Neural progenitor cell (in vitro differentiated cells): ENCODE data around the gene MRGPRX3. TPM values are rescaled to one million over a fixed set of nuclear protein-coding genes. Genes with fewer than 3 reads are reported as not detected.

ENCODE experiments used
- DNase-seq: peaks from one replicate; pipeline ENCODE4 v3.0.0-alpha.2; 2016; ENCODE audit warnings: low spot score
- H2AFZ ChIP-seq: fragments of 200-600 bp; sonication (generic); replicated peaks from 2 replicates; pipeline ENCODE4 v1.6.1; 2016; ENCODE audit warnings: antibody characterized with exemption
- H3F3A ChIP-seq: fragments of 200-600 bp; sonication (generic); 2 replicates; pipeline ENCODE4 v1.6.1; 2016; ENCODE audit warnings: antibody characterized with exemption, low read depth
- H3K27ac ChIP-seq: fragments of 200-600 bp; sonication (generic); 2 replicates; pipeline ENCODE4 v1.5.1; 2016; ENCODE audit warnings: mild to moderate bottlenecking
- H3K27me3 ChIP-seq: fragments of 200-600 bp; sonication (generic); 2 replicates; pipeline ENCODE4 v1.6.1; 2016; ENCODE audit warnings: mild to moderate bottlenecking, moderate library complexity
- H3K36me3 ChIP-seq: fragments of 200-600 bp; sonication (generic); 2 replicates; pipeline ENCODE4 v1.5.1; 2016
- H3K4me1 ChIP-seq: fragments of 200-600 bp; sonication (generic); 2 replicates; pipeline ENCODE4 v1.6.1; 2016; ENCODE audit warnings: mixed run types
- H3K4me2 ChIP-seq: fragments of 200-600 bp; sonication (generic); 2 replicates; pipeline ENCODE4 v1.6.1; 2016
- H3K4me3 ChIP-seq: fragments of 200-600 bp; sonication (generic); 2 replicates; pipeline ENCODE4 v1.5.1; 2016
- H3K79me2 ChIP-seq: fragments of 200-600 bp; sonication (generic); 2 replicates; pipeline ENCODE4 v1.6.1; 2016; ENCODE audit warnings: low read depth
- H3K9ac ChIP-seq: fragments of 200-600 bp; sonication (generic); 2 replicates; pipeline ENCODE4 v1.6.1; 2016
- H3K9me3 ChIP-seq: fragments of 200-600 bp; sonication (generic); 2 replicates; pipeline ENCODE4 v1.5.1; 2016; ENCODE audit warnings: low read depth
- H4K20me1 ChIP-seq: fragments of 200-600 bp; sonication (generic); 2 replicates; pipeline ENCODE4 v1.6.1; 2016; ENCODE audit warnings: low read depth
- H3K27ac Mint-ChIP-seq: 3 replicates; pipeline ENCODE4 v1.8.0; 2021; ENCODE audit warnings: mixed read lengths
- H3K27me3 Mint-ChIP-seq: 2 replicates; pipeline ENCODE4 v1.8.0; 2022; ENCODE audit warnings: low read depth, mild to moderate bottlenecking, inconsistent platforms, moderate library complexity, mixed read lengths; ENCODE audit not compliant: insufficient read depth
- H3K36me3 Mint-ChIP-seq: 3 replicates; pipeline ENCODE4 v1.8.0; 2021; ENCODE audit warnings: mixed read lengths
- H3K4me1 Mint-ChIP-seq: 3 replicates; pipeline ENCODE4 v1.8.0; 2021; ENCODE audit warnings: mixed read lengths
- H3K4me3 Mint-ChIP-seq: 3 replicates; pipeline ENCODE4 v1.8.0; 2021; ENCODE audit warnings: mild to moderate bottlenecking, moderate library complexity, mixed read lengths
- H3K9me3 Mint-ChIP-seq: 3 replicates; pipeline ENCODE4 v1.8.0; 2020; ENCODE audit warnings: mixed read lengths
- EZH2 ChIP-seq: fragments of 200-600 bp; sonication (generic); IDR thresholded peaks from 2 replicates; pipeline ENCODE4 v1.6.1; 2017; ENCODE audit warnings: antibody characterized with exemption, mild to moderate bottlenecking, moderate library complexity
- EZH2phosphoT487 ChIP-seq: fragments of 200-600 bp; sonication (generic); IDR thresholded peaks from 2 replicates; pipeline ENCODE4 v1.6.1; 2017; ENCODE audit warnings: antibody characterized with exemption
- total RNA-seq: library from RNA; depleted of rRNA; stranded (reverse); fragments of >200 nt; gene quantifications from 2 replicates; pipeline ENCODE4 v1.2.3, GENCODE V29; 2015; ENCODE audit warnings: low replicate concordance
- TF ChIP-seq, protein P1 (sequence below): fragments of 200-600 bp; sonication (generic); IDR thresholded peaks from 2 replicates; pipeline ENCODE4 v1.5.1; 2017; ENCODE audit warnings: antibody characterized with exemption, mild to moderate bottlenecking

Gene MRGPRX3
- total RNA-seq, 1 donor from 2014 or later, result not detected

GRCh38 chr11:18144243-18144642 is 11.9 kb downstream of the MRGPRX3 start:
- Histone ChIP-seq H3K4me2 (no peak overlapping the region), H3K4me3 (no peak overlapping the region), H4K20me1 (no peaks in the 10 kb centered on the region), H3K27ac (no peak overlapping the region), H3F3A (no peaks in the 10 kb centered on the region), H2AFZ (no peak overlapping the region), H3K79me2 (no peaks in the 10 kb centered on the region), H3K27me3 (no peaks in the 10 kb centered on the region), H3K9ac (no peak overlapping the region), H3K36me3 (no peaks in the 10 kb centered on the region), H3K4me1 (no peaks in the 10 kb centered on the region), H3K9me3 (no peaks in the 10 kb centered on the region)
- Mint-ChIP-seq H3K9me3 (no peaks in the 10 kb centered on the region), H3K36me3 (no peaks in the 10 kb centered on the region), H3K4me1 (no peaks in the 10 kb centered on the region), H3K27ac (no peak overlapping the region), H3K27me3 (peaks cover 3% of the 10 kb centered on the region), H3K4me3 (no peak overlapping the region)
- TF ChIP-seq EZH2phosphoT487 (no peak), EZH2 (no peak)
- TF ChIP-seq, protein P1, sequence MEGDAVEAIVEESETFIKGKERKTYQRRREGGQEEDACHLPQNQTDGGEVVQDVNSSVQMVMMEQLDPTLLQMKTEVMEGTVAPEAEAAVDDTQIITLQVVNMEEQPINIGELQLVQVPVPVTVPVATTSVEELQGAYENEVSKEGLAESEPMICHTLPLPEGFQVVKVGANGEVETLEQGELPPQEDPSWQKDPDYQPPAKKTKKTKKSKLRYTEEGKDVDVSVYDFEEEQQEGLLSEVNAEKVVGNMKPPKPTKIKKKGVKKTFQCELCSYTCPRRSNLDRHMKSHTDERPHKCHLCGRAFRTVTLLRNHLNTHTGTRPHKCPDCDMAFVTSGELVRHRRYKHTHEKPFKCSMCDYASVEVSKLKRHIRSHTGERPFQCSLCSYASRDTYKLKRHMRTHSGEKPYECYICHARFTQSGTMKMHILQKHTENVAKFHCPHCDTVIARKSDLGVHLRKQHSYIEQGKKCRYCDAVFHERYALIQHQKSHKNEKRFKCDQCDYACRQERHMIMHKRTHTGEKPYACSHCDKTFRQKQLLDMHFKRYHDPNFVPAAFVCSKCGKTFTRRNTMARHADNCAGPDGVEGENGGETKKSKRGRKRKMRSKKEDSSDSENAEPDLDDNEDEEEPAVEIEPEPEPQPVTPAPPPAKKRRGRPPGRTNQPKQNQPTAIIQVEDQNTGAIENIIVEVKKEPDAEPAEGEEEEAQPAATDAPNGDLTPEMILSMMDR, result no peak
- DNase-seq, result no peak

- H4K20me1 ChIP-seq, result no peaks in the 10 kb centered on the region
- H3K27me3 ChIP-seq, result no peaks in the 10 kb centered on the region
- Mint-ChIP-seq H3K9me3 (no peaks in the 10 kb centered on the region), H3K36me3 (no peaks in the 10 kb centered on the region), H3K4me3 (no peak overlapping the region), H3K4me1 (no peaks in the 10 kb centered on the region), H3K27me3 (peaks cover 3% of the 10 kb centered on the region), H3K27ac (no peak overlapping the region)
- H3K79me2 ChIP-seq, result no peaks in the 10 kb centered on the region
- H3K4me2 ChIP-seq, result no peak overlapping the region
- no peak overlapping the region for H2AFZ ChIP-seq
- H3K27ac ChIP-seq, result no peak overlapping the region
- no peak overlapping the region for H3K4me3 ChIP-seq
- H3K9ac ChIP-seq, result no peak overlapping the region
- no peaks in the 10 kb centered on the region for H3F3A ChIP-seq
- no peaks in the 10 kb centered on the region for H3K4me1 ChIP-seq
- TF ChIP-seq, protein P1, result peak; percentile 51
- no peak for TF ChIP-seq EZH2
- no peaks in the 10 kb centered on the region for H3K36me3 ChIP-seq
- no peak for DNase-seq
- no peaks in the 10 kb centered on the region for H3K9me3 ChIP-seq
Measured at GRCh38 chr11:18145025-18145424, 12.7 kb downstream of the MRGPRX3 start.

DNA sequence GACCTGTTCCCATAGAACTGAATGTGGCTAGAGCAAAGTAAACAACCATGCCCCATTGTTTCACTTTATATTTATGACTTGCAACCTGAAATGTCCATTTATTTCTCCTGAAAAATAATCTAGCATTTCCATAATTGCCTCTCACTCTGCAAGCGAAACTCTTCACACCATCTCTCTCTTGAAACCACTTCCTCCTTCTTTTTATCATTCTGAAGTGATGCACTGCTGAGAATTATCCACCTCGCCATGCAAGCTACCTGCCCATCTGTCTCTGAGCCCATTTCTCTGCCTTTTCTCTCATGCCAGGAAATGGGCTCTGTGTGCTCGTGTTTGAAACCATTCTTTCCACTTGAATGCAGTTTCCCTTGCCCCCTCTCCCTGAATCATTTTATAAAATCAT is 13.5 kb downstream of the MRGPRX3 start:
- H3K9me3 Mint-ChIP-seq, result no peaks in the 10 kb centered on the region
- Histone ChIP-seq H2AFZ (no peak overlapping the region), H3K27me3 (no peaks in the 10 kb centered on the region), H3K9ac (no peak overlapping the region), H4K20me1 (no peaks in the 10 kb centered on the region), H3K36me3 (no peaks in the 10 kb centered on the region), H3K4me2 (no peak overlapping the region), H3K4me1 (no peaks in the 10 kb centered on the region), H3F3A (no peaks in the 10 kb centered on the region), H3K4me3 (no peak overlapping the region), H3K27ac (no peak overlapping the region), H3K9me3 (no peaks in the 10 kb centered on the region), H3K79me2 (no peaks in the 10 kb centered on the region)
- H3K27ac Mint-ChIP-seq, result no peak overlapping the region
- no peaks in the 10 kb centered on the region for H3K27me3 Mint-ChIP-seq
- H3K4me3 Mint-ChIP-seq, result no peak overlapping the region
- TF ChIP-seq, protein P1, result no peak
- TF ChIP-seq EZH2phosphoT487 (no peak), EZH2 (no peak)
- H3K4me1 Mint-ChIP-seq, result no peaks in the 10 kb centered on the region
- H3K36me3 Mint-ChIP-seq, result no peaks in the 10 kb centered on the region
- DNase-seq, result no peak

DNA sequence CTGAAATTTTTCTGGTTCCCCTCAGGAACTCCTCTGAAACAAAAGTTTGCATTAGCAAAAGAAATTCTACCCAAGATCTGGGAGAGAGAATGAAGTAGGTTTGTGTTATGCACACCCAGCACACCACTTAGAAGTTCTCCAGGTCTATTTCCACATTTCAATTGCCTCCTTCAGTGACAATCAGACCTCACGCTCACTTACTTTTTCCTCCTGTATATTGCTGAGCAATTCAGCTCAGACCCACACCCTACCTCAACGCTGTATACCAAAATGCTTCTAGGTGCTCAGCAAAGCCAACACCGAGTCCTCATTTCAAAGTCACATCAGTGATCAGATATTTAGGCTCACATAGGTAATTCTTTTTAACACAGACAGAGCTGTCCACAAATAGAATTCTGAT is 19.2 kb downstream of the MRGPRX3 start:
- Histone ChIP-seq H3K27me3 (no peaks in the 10 kb centered on the region), H3K79me2 (no peaks in the 10 kb centered on the region), H3F3A (no peaks in the 10 kb centered on the region), H3K4me2 (no peak overlapping the region), H3K4me3 (no peak overlapping the region), H3K4me1 (no peaks in the 10 kb centered on the region), H3K9ac (no peak overlapping the region), H3K27ac (no peak overlapping the region), H2AFZ (peak overlapping the region; percentile 20), H3K9me3 (no peaks in the 10 kb centered on the region), H4K20me1 (no peaks in the 10 kb centered on the region), H3K36me3 (no peaks in the 10 kb centered on the region)
- H3K27ac Mint-ChIP-seq, result no peak overlapping the region
- H3K9me3 Mint-ChIP-seq, result no peaks in the 10 kb centered on the region
- no peak for TF ChIP-seq EZH2
- TF ChIP-seq, protein P1, result no peak
- H3K27me3 Mint-ChIP-seq, result peaks cover 3% of the 10 kb centered on the region
- H3K4me3 Mint-ChIP-seq, result no peak overlapping the region
- no peaks in the 10 kb centered on the region for H3K36me3 Mint-ChIP-seq
- no peaks in the 10 kb centered on the region for H3K4me1 Mint-ChIP-seq
- no peak for DNase-seq
